HG03175 (cell line): ENCODE measurements around the gene IRF2BP1.
A peak's percentile ranks its signal among the peaks of the same experiment; 100 is the strongest.
"Not testable (repeated sequence)": the region's sequence is repeated elsewhere in the genome, so short reads cannot be mapped to it uniquely, and the experiment has no call there.

Source experiments
- ATAC-seq: cut with Tn5 transposase; IDR thresholded peaks from one replicate; pipeline ENCODE4 v1.9.1; 2021; ENCODE audit warnings: mild to moderate bottlenecking, moderate library complexity; ENCODE audit not compliant: unreplicated experiment

The IRF2BP1 gene

GRCh38 chr19:45902651-45903625 is 17.0 kb upstream of the IRF2BP1 start:
- ATAC-seq = peak; percentile 87

- no peak for ATAC-seq
These were observed 16.1 kb upstream of the IRF2BP1 start, which contains the start of gene MYPOP for GRCh38 chr19:45901912-45902650. MYPOP (minus strand) TSS chr19:45902613; CDS start chr19:45901773, 840 bp downstream.

- ATAC-seq = no peak
These were observed 15.5 kb upstream of the IRF2BP1 start for GRCh38 chr19:45901432-45901911.

GRCh38 chr19:45900738-45901431 is 14.9 kb upstream of the IRF2BP1 start:
- no peak for ATAC-seq

- no peak for ATAC-seq
These were observed 14.1 kb upstream of the IRF2BP1 start for GRCh38 chr19:45899919-45900589.

- no peak for ATAC-seq
These were observed 13.3 kb upstream of the IRF2BP1 start for GRCh38 chr19:45899253-45899652.

GRCh38 chr19:45897261-45897812 is 11.4 kb upstream of the IRF2BP1 start:
- ATAC-seq = no peak

GRCh38 chr19:45895983-45896599 is 10.2 kb upstream of the IRF2BP1 start:
- ATAC-seq = not testable (repeated sequence)

GRCh38 chr19:45895519-45895972 is 9.6 kb upstream of the IRF2BP1 start:
- ATAC-seq = no peak

- no peak for ATAC-seq
These were observed 4.9 kb upstream of the IRF2BP1 start for GRCh38 chr19:45890877-45891276.

- ATAC-seq = no peak
These were observed 3.4 kb upstream of the IRF2BP1 start for GRCh38 chr19:45889210-45889885.

- ATAC-seq = no peak
These were observed 1.3 kb upstream of the IRF2BP1 start for GRCh38 chr19:45887200-45887710.

- ATAC-seq = peak; percentile 50
These were observed 672 bp upstream of the IRF2BP1 start for GRCh38 chr19:45886427-45887199.

GRCh38 chr19:45884682-45885555 is 1.0 kb downstream of the IRF2BP1 start:
- ATAC-seq = no peak

- ATAC-seq = no peak
These were observed 1.9 kb downstream of the IRF2BP1 start for GRCh38 chr19:45883881-45884681.

- no peak for ATAC-seq
These were observed 2.4 kb downstream of the IRF2BP1 start for GRCh38 chr19:45883586-45883880.
